ENCODE data around the gene FBRSL1. TPM values are rescaled to one million over a fixed set of nuclear protein-coding genes. Genes with fewer than 3 reads are reported as not detected.

FBRSL1 gene
- polyA plus RNA-seq, 1 of the 3 experiments (the other 2 are of a cell fraction) = 5.5 TPM

GRCh38 chr12:132458441-132458840 lies 31.5 kb upstream of the FBRSL1 start:
- no peaks in the 10 kb centered on the region for H3K79me2 ChIP-seq (ENCODE audit: insufficient read depth)
- H2AFZ ChIP-seq (ENCODE audit: low read depth) = no peak overlapping the region
- H4K20me1 ChIP-seq (ENCODE audit: insufficient read depth) = no peaks in the 10 kb centered on the region
- H3K4me3 ChIP-seq (ENCODE audit: low read depth in 2 of 2, low read length in 1 of 2) = no peak overlapping the region
- no peak overlapping the region for H3K9ac ChIP-seq
- POLR2A ChIA-PET = no interaction called here
- H3K27ac ChIP-seq (ENCODE audit: low read depth in 2 of 2, low read length in 1 of 2) = no peak overlapping the region
- CTCF ChIA-PET = interaction anchor here (0.7 to 2.0 kb wide), 2 partner anchors 44 to 65 kb away, joined by 3 to 8 read pairs; no protein-coding TSS in a partner anchor
- no peaks in the 10 kb centered on the region for H3K9me3 ChIP-seq
- 25% methylated on average over 6 of the region's 8 CpGs for WGBS (ENCODE audit: low lambda C conversion rate)
- no peaks in the 10 kb centered on the region for H3K4me1 ChIP-seq (ENCODE audit: control insufficient read depth in 1 of 2, insufficient read depth in 2 of 2, low read depth in 1 of 2, low read length in 1 of 2)
- H3K9me2 ChIP-seq = no peaks in the 10 kb centered on the region
- no peaks in the 10 kb centered on the region for H3F3A ChIP-seq (replicated peaks; ENCODE audit: insufficient read depth)
- H3K27me3 ChIP-seq (ENCODE audit: insufficient read depth) = no peaks in the 10 kb centered on the region
- H3K4me2 ChIP-seq = no peak overlapping the region
- no peak for TF ChIP-seq NFIC (IDR thresholded peaks at IDR 0.05; ENCODE audit: borderline replicate concordance)
- no peak for TF ChIP-seq YY1 (IDR thresholded peaks at IDR 0.05; ENCODE audit: low read depth)
- TF ChIP-seq PBX3 (IDR thresholded peaks at IDR 0.05) = no peak
- no peak for TF ChIP-seq SIN3A (IDR thresholded peaks at IDR 0.05; ENCODE audit: borderline replicate concordance, low read depth, low read length)
- no peak for TF ChIP-seq TEAD4 (IDR thresholded peaks at IDR 0.05; ENCODE audit: borderline replicate concordance, insufficient read depth)
- TF ChIP-seq POLR2AphosphoS5 (IDR thresholded peaks at IDR 0.05; ENCODE audit: low read depth, low read length) = no peak
- TF ChIP-seq JUND (IDR thresholded peaks at IDR 0.05) = no peak
- DNase-seq = no peak
- H3K36me3 ChIP-seq (replicated peaks in 1 of 2; ENCODE audit: control insufficient read depth in 1 of 2, insufficient read depth in 2 of 2, low read length in 1 of 2) = no peaks in the 10 kb centered on the region

GRCh38 chr12:132458846-132459641 lies 30.9 kb upstream of the FBRSL1 start:
- 64% methylated on average over 27 of the region's 28 CpGs for WGBS (ENCODE audit: low lambda C conversion rate)
- CTCF ChIA-PET = interaction anchor here (0.7 to 2.0 kb wide), 2 partner anchors 44 to 65 kb away, joined by 3 to 8 read pairs; no protein-coding TSS in a partner anchor
- TF ChIP-seq CHD2 (IDR thresholded peaks at IDR 0.05; ENCODE audit: low read length, partially characterized antibody) (no peak), SIN3A (IDR thresholded peaks at IDR 0.05; ENCODE audit: borderline replicate concordance, low read depth, low read length) (no peak), RCOR1 (IDR thresholded peaks at IDR 0.05; ENCODE audit: low read length) (no peak), RAD21 (IDR thresholded peaks at IDR 0.05; ENCODE audit: low read length) (no peak), NFIC (IDR thresholded peaks at IDR 0.05; ENCODE audit: borderline replicate concordance) (no peak), RFX5 (IDR thresholded peaks at IDR 0.05; ENCODE audit: low read length) (no peak)
- H3K79me2 ChIP-seq (ENCODE audit: insufficient read depth) = no peaks in the 10 kb centered on the region
- no peaks in the 10 kb centered on the region for H3K9me3 ChIP-seq
- no peak for DNase-seq
- POLR2A ChIA-PET = no interaction called here
- no peak overlapping the region for H3K9ac ChIP-seq
- no peaks in the 10 kb centered on the region for H4K20me1 ChIP-seq (ENCODE audit: insufficient read depth)
- H3K36me3 ChIP-seq (replicated peaks in 1 of 2; ENCODE audit: control insufficient read depth in 1 of 2, insufficient read depth in 2 of 2, low read length in 1 of 2) = no peaks in the 10 kb centered on the region
- H2AFZ ChIP-seq (ENCODE audit: low read depth) = no peak overlapping the region
- H3K27me3 ChIP-seq (ENCODE audit: insufficient read depth) = no peaks in the 10 kb centered on the region
- no peaks in the 10 kb centered on the region for H3F3A ChIP-seq (replicated peaks; ENCODE audit: insufficient read depth)
- no peak overlapping the region for H3K4me2 ChIP-seq
- no peak overlapping the region for H3K4me3 ChIP-seq (ENCODE audit: low read depth in 2 of 2, low read length in 1 of 2)
- H3K27ac ChIP-seq (ENCODE audit: low read depth in 2 of 2, low read length in 1 of 2) = no peak overlapping the region
- H3K9me2 ChIP-seq = no peaks in the 10 kb centered on the region
- no peaks in the 10 kb centered on the region for H3K4me1 ChIP-seq (ENCODE audit: control insufficient read depth in 1 of 2, insufficient read depth in 2 of 2, low read depth in 1 of 2, low read length in 1 of 2)

Data from SK-N-SH (cell line).